Rectal smooth muscle tissue (tissue), 1 donor: ENCODE measurements around the gene CORO7.
A peak's percentile ranks its signal among the peaks of the same experiment; 100 is the strongest.
"Not testable (repeated sequence)": the region's sequence is repeated elsewhere in the genome, so short reads cannot be mapped to it uniquely, and the experiment has no call there.

Experiments used
- H3K27ac ChIP-seq: one replicate; pipeline ENCODE4 v1.7.0; 2013; ENCODE audit warnings: low read depth, low read length, inconsistent platforms
- H3K27me3 ChIP-seq: one replicate; pipeline ENCODE4 v1.7.0; 2013; ENCODE audit warnings: low read length; ENCODE audit not compliant: control insufficient read depth, insufficient read depth
- H3K36me3 ChIP-seq: one replicate; pipeline ENCODE4 v1.7.0; 2013; ENCODE audit warnings: low read length; ENCODE audit not compliant: control insufficient read depth, insufficient read depth
- H3K4me1 ChIP-seq: one replicate; pipeline ENCODE4 v1.7.0; 2013; ENCODE audit warnings: low read length; ENCODE audit not compliant: control insufficient read depth, insufficient read depth
- H3K4me3 ChIP-seq: one replicate; pipeline ENCODE4 v1.7.0; 2013; ENCODE audit warnings: low read length
- H3K9ac ChIP-seq: one replicate; pipeline ENCODE4 v1.7.0; 2013; ENCODE audit warnings: low read length

CORO7 gene

GRCh38 chr16:4404247-4404966, 12.0 kb downstream of the CORO7 start:
- Histone ChIP-seq H3K9ac (no peak overlapping the region), H3K4me1 (peaks cover 1% of the 10 kb centered on the region), H3K4me3 (no peak overlapping the region), H3K27me3 (no peaks in the 10 kb centered on the region), H3K27ac (no peak overlapping the region), H3K36me3 (peaks cover 9% of the 10 kb centered on the region)

- Histone ChIP-seq H3K36me3 (peaks cover 9% of the 10 kb centered on the region), H3K27me3 (no peaks in the 10 kb centered on the region), H3K4me3 (no peak overlapping the region), H3K9ac (no peak overlapping the region), H3K4me1 (no peaks in the 10 kb centered on the region), H3K27ac (no peak overlapping the region)
These were observed 13.1 kb downstream of the CORO7 start for GRCh38 chr16:4403133-4403949.

DNA sequence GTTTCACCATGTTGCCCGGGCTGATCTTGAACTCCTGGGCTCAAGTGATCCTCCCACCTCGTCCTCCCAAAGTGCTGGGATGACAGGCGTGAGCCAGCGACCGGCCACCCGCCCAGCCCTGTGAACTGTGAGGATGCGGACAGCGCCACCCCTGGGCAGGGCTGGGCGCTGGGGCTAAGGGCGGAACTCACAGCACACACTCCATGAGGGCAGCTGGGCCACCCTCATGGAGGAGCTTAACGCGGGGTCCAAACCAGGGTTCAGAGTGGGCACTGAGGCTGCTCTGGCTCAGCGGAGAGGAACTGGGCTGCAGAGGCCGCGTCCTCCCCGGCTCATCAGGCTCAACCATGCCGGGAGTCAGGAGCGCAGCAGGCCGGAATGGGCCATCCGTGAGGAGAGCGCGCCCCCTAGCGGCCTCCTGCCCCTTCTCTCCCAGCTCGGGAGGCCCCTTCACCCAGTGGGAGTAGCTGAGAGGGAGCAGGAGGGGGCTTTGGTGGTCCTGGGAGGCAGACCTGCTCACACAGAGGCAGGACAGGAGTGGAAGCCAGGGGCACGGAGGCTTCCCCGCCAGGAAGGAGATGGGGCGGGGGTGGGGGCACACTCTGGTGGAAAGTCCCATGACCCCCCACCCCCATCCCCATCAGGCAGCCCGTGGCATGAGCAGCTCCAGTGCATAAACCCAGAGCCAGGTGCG, 13.8 kb downstream of the CORO7 start:
- no peak overlapping the region for H3K9ac ChIP-seq

DNA sequence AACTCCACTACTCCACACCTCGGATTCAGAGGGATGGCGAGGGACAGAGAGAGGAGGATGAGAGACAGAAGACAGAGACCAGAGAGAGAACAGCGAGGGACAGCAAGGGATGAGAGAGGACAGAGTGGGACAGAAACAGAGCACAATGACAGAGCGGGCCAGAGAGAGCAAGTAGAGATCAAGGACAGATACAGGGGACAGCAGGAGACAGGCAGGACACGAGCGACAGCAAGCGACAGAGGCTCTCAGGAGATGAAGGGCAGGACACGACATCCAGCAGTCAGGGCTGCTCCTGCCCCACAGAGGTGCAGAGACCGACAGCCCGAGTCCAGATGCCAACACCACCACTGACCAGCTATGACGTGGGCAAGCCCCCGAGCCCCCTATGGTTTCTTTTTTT, 14.9 kb downstream of the CORO7 start:
- H3K4me1 ChIP-seq: no peaks in the 10 kb centered on the region
- peaks cover 9% of the 10 kb centered on the region for H3K36me3 ChIP-seq
- H3K27me3 ChIP-seq: no peaks in the 10 kb centered on the region
- no peak overlapping the region for H3K4me3 ChIP-seq
- no peak overlapping the region for H3K9ac ChIP-seq
- no peak overlapping the region for H3K27ac ChIP-seq

More for the DNA sequence above, 13.8 kb downstream of the CORO7 start:
- Histone ChIP-seq H3K4me1 (no peaks in the 10 kb centered on the region), H3K27ac (no peak overlapping the region), H3K36me3 (peaks cover 9% of the 10 kb centered on the region), H3K4me3 (no peak overlapping the region), H3K27me3 (no peaks in the 10 kb centered on the region)

DNA sequence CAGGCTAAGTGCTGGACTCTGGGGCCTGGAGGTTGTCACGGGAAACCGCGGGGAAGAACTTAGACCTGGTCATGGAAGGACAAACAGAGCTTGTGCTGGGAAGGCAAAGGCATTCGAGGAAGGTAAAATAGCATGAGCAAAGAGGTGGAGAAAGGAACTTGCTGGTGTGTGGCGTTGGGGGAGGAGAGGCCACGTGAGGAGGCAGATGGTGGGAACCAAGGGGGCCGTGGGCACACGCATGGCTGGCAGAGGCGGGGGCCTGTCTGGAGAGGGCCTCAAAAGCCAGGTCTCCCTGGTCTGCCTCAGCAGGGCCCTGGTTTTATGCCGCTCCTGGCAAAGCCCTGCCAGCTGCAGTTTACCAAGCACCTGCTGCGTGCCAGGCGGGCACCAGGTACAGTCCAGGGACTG, 15.3 kb downstream of the CORO7 start:
- H3K27me3 ChIP-seq: no peaks in the 10 kb centered on the region
- H3K36me3 ChIP-seq: peaks cover 5% of the 10 kb centered on the region
- H3K27ac ChIP-seq: no peak overlapping the region
- no peaks in the 10 kb centered on the region for H3K4me1 ChIP-seq
- H3K4me3 ChIP-seq: no peak overlapping the region
- no peak overlapping the region for H3K9ac ChIP-seq

DNA sequence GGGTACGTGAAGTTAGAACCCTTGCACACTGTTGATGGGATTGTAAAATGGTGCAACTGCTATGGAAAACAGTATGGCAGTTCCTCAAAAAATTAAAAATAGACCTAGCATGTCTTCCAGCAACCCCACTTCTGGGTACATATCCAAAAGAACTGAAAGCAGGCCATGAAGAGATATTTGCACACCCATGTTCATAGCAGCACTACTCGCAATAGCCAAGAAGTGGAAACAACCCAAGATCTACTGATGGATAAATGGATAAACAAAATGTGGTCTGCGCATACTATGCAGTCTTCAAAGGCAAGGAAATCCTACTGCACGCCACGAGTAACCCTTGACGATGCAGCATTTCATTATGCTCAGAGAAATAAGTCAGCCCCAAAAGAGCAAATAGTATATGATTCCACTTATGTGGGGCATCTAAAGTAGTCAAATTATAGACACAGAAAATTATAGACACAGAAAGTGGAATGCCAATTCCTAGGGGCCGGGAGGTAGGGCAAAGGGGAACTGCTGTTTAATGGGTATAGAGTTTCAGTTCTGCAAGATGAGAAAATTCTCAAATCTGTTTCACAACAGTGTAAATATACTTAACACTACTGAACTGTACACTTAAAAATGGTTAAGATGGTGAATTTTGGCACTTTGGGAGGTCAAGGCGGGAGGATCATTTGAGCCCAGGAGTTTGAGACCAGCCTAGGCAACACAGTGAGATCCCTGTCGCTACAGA, 17.2 kb downstream of the CORO7 start:
- H3K4me3 ChIP-seq: no peak overlapping the region
- no peaks in the 10 kb centered on the region for H3K4me1 ChIP-seq
- H3K27me3 ChIP-seq: no peaks in the 10 kb centered on the region
- no peak overlapping the region for H3K27ac ChIP-seq
- no peak overlapping the region for H3K9ac ChIP-seq
- no peaks in the 10 kb centered on the region for H3K36me3 ChIP-seq

- H3K4me3 ChIP-seq: no peak overlapping the region
- no peaks in the 10 kb centered on the region for H3K27me3 ChIP-seq
- peaks cover 5% of the 10 kb centered on the region for H3K36me3 ChIP-seq
- peaks cover 12% of the 10 kb centered on the region for H3K4me1 ChIP-seq
- H3K27ac ChIP-seq: no peak overlapping the region
- no peak overlapping the region for H3K9ac ChIP-seq
These were observed 21.2 kb downstream of the CORO7 start for GRCh38 chr16:4395055-4395726.

- H3K27me3 ChIP-seq, H3K36me3 ChIP-seq, H3K4me3 ChIP-seq, H3K9ac ChIP-seq, H3K27ac ChIP-seq: not testable (repeated sequence)
- H3K4me1 ChIP-seq: peaks cover 12% of the 10 kb centered on the region
These were observed 22.5 kb downstream of the CORO7 start for GRCh38 chr16:4393850-4394249.

GRCh38 chr16:4393240-4393600, 23.2 kb downstream of the CORO7 start:
- H3K27ac ChIP-seq: no peak overlapping the region
- no peaks in the 10 kb centered on the region for H3K27me3 ChIP-seq
- H3K36me3 ChIP-seq: peaks cover 5% of the 10 kb centered on the region
- H3K9ac ChIP-seq: no peak overlapping the region
- H3K4me1 ChIP-seq: peaks cover 12% of the 10 kb centered on the region
- no peak overlapping the region for H3K4me3 ChIP-seq

DNA sequence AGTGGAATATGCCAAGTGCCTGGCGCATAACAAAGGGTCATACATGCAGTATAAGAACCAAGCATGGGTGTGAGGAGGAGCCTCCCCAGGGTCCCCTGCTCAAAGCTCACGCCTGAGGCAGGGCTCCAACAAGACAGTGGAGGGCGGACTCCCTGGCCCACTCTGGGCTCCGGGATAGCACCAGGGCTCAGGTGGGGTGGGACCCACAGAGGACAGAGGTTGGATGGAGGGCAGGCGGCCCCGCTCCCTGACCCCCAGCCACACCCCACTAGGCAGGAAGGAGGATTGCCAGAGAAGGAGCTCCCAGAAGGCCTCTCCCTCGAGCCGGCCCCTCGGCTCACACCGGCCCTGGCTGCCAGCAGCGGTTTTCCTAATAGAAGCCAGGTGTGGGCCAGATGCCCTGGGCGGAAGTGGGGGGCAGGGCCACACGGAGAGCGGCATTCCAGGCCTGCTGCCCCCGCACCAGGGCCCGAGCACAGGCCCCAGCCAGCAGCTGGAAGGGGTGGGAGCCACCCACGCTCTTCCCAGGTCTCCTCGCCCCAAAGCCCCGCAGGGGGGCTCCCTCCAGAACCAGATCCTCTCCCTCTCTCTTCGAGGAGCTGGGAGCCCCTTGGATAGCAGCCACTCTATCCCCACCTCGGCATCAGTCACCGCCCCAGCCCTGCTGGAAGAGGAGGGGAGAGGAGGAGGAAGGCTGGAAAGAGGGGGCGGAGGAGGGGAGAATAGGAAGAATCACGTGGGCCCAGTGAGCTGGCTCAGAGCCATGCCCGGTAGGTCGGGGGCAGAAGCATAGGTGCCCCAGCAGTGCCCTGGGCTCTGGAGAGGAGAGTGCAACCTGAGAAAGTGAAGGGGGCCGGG, 23.8 kb downstream of the CORO7 start:
- H3K27ac ChIP-seq: peak overlapping the region; percentile 12
- H3K4me1 ChIP-seq: peaks cover 12% of the 10 kb centered on the region
- no peak overlapping the region for H3K9ac ChIP-seq
- H3K27me3 ChIP-seq: no peaks in the 10 kb centered on the region
- H3K4me3 ChIP-seq: no peak overlapping the region
- H3K36me3 ChIP-seq: peaks cover 5% of the 10 kb centered on the region
